Keratinocyte (primary cell): ENCODE results near the gene TENM3.

ENCODE experiments used
- CTCF ChIP-seq, 3 experiments: IDR thresholded peaks in 1 of 3; conservative IDR thresholded peaks in 1 of 3; optimal IDR thresholded peaks in 1 of 3; 2 replicates in 2 of 3; 3 replicates in 1 of 3; pipeline versions ENCODE3 to v1.5.1; 2011; ENCODE audit warnings: low read length in 3 of 3, mild to moderate bottlenecking in 3 of 3, moderate library complexity in 2 of 3, control low read depth in 1 of 3, inconsistent platforms in 1 of 3; ENCODE audit not compliant: insufficient read depth in 2 of 3; ENCODE audit errors: extremely low read depth in 1 of 3
- EZH2 ChIP-seq: IDR thresholded peaks from one replicate; pipeline ENCODE4 v1.6.1; 2012; ENCODE audit warnings: inconsistent platforms, mild to moderate bottlenecking, low read length, moderate library complexity

GRCh38 chr4:182354106-182354505 lies 110.9 kb downstream of the TENM3 start:
- TF ChIP-seq CTCF (optimal IDR thresholded peaks at IDR 0.05 in 1 of 3, IDR thresholded peaks at IDR 0.05 in 1 of 3, conservative IDR thresholded peaks at IDR 0.05 in 1 of 3; ENCODE audit: extremely low read depth in 1 of 3, insufficient read depth in 2 of 3, low read length in 3 of 3) (no peak), EZH2 (no peak)
